ENCODE measurements around the gene PANK4. TPM values are rescaled to one million over a fixed set of nuclear protein-coding genes. Genes with fewer than 3 reads are reported as not detected.

PANK4 gene
- total RNA-seq, 2 donors from 2014 or later = 13.7 to 31.3 TPM

DNA sequence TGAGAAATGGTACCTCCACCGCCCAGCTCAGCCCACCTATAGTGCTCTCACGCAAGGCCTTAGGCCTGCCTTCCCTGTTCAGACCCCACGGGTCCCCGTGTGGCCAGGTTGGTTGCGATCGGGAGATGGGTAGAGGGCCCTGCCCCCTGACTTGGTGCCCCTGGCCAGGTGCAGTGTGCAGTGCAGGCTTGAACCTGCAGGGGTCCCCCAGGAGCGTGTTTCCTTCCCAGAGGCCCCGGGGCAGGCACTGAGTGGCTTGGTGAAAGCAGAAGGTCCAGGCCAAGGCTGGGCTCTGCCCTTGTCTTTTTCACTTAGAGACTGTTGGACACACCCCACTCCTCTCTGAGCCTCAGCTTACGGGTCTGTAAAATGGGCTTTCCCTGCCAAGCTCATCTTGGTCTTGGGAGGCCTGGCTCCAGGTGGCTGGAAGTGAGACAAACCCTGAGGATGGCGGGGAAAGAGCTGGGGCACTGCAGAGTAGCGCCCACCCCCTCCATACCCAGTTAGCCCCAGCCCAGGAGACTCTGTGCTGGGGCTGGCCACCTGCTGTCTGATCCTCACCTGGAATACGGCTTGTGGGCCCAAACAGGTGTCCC, 13.0 kb upstream of the PANK4 start:
- no peaks in the 10 kb centered on the region for H3K36me3 ChIP-seq (replicated peaks in 1 of 2; ENCODE audit: insufficient read depth in 1 of 2, low read depth in 2 of 2)
- intact Hi-C loops (cut with DNase I) = loop anchor here (5.0 to 10.0 kb wide), 2 partner anchors 45 to 122 kb away; partner anchors contain the start of gene PRXL2B
- no peak for ATAC-seq
- H3K4me1 ChIP-seq = no peaks in the 10 kb centered on the region
- TF ChIP-seq, protein P1, sequence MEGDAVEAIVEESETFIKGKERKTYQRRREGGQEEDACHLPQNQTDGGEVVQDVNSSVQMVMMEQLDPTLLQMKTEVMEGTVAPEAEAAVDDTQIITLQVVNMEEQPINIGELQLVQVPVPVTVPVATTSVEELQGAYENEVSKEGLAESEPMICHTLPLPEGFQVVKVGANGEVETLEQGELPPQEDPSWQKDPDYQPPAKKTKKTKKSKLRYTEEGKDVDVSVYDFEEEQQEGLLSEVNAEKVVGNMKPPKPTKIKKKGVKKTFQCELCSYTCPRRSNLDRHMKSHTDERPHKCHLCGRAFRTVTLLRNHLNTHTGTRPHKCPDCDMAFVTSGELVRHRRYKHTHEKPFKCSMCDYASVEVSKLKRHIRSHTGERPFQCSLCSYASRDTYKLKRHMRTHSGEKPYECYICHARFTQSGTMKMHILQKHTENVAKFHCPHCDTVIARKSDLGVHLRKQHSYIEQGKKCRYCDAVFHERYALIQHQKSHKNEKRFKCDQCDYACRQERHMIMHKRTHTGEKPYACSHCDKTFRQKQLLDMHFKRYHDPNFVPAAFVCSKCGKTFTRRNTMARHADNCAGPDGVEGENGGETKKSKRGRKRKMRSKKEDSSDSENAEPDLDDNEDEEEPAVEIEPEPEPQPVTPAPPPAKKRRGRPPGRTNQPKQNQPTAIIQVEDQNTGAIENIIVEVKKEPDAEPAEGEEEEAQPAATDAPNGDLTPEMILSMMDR (IDR thresholded peaks at IDR 0.05) = peak in 4 of 7 experiments; percentile 5 to 18 (median 8)
- no peak for TF ChIP-seq POLR2A (IDR thresholded peaks at IDR 0.05)
- no peak overlapping the region for H3K27ac ChIP-seq
- no peaks in the 10 kb centered on the region for H3K9me3 ChIP-seq
- H3K27me3 ChIP-seq = peaks cover 0 to 4% of the 10 kb centered on the region in 2 donors
- H3K4me3 ChIP-seq = no peak overlapping the region
- DNase-seq = no peak
- 53 to 82% methylated on average over 3 to 12 of the region's 12 CpGs for WGBS, 2 donors

- H3K27ac ChIP-seq = no peak overlapping the region
- intact Hi-C loops (cut with DNase I) = loop anchor here (5.0 to 10.0 kb wide), 2 partner anchors 46 to 122 kb away; partner anchors contain the start of gene PRXL2B
- no peaks in the 10 kb centered on the region for H3K36me3 ChIP-seq (replicated peaks in 1 of 2; ENCODE audit: insufficient read depth in 1 of 2, low read depth in 2 of 2)
- H3K4me1 ChIP-seq = no peaks in the 10 kb centered on the region
- TF ChIP-seq POLR2A (IDR thresholded peaks at IDR 0.05) = no peak
- TF ChIP-seq, protein P1 (IDR thresholded peaks at IDR 0.05) = no peak
- DNase-seq (no peak), ATAC-seq (no peak)
- WGBS, 2 donors = 76 to 89% methylated on average over 2 to 8 of the region's 8 CpGs
- no peak overlapping the region for H3K4me3 ChIP-seq
- peaks cover 0 to 4% of the 10 kb centered on the region in 2 donors for H3K27me3 ChIP-seq
- no peaks in the 10 kb centered on the region for H3K9me3 ChIP-seq
These were observed 12.5 kb upstream of the PANK4 start for GRCh38 chr1:2538872-2539271.

GRCh38 chr1:2538376-2538775, 12.0 kb upstream of the PANK4 start:
- H3K36me3 ChIP-seq (replicated peaks in 1 of 2; ENCODE audit: insufficient read depth in 1 of 2, low read depth in 2 of 2) = no peaks in the 10 kb centered on the region
- no peaks in the 10 kb centered on the region for H3K9me3 ChIP-seq
- H3K27ac ChIP-seq = no peak overlapping the region
- ATAC-seq (no peak), DNase-seq (no peak)
- H3K4me1 ChIP-seq = no peaks in the 10 kb centered on the region
- intact Hi-C loops (cut with DNase I) = loop anchor here (5.0 to 10.0 kb wide), 2 partner anchors 46 to 121 kb away; partner anchors contain the start of gene PRXL2B
- H3K4me3 ChIP-seq = no peak overlapping the region
- peaks cover 0 to 4% of the 10 kb centered on the region in 2 donors for H3K27me3 ChIP-seq
- TF ChIP-seq POLR2A (IDR thresholded peaks at IDR 0.05) = no peak
- TF ChIP-seq, protein P1 (IDR thresholded peaks at IDR 0.05) = no peak
- WGBS, 2 donors = 78 to 86% methylated on average over 3 to 4 of the region's 4 CpGs

GRCh38 chr1:2537784-2538115, 11.4 kb upstream of the PANK4 start:
- intact Hi-C loops (cut with DNase I) = loop anchor here (5.0 to 10.0 kb wide), 2 partner anchors 47 to 120 kb away; partner anchors contain the start of gene PRXL2B
- Histone ChIP-seq H3K4me3 (no peak overlapping the region), H3K9me3 (no peaks in the 10 kb centered on the region), H3K27me3 (peaks cover 0 to 4% of the 10 kb centered on the region in 2 donors), H3K36me3 (replicated peaks in 1 of 2; ENCODE audit: insufficient read depth in 1 of 2, low read depth in 2 of 2) (no peaks in the 10 kb centered on the region), H3K27ac (no peak overlapping the region), H3K4me1 (no peaks in the 10 kb centered on the region)
- DNase-seq = no peak
- ATAC-seq = no peak
- 79% methylated on average over 9 of the region's 9 CpGs; no CpG with 5 or more reads in 1 of the 2 donors for WGBS, 2 donors
- TF ChIP-seq, protein P1 (IDR thresholded peaks at IDR 0.05) = no peak
- no peak for TF ChIP-seq POLR2A (IDR thresholded peaks at IDR 0.05)

GRCh38 chr1:2535981-2536380, 9.6 kb upstream of the PANK4 start:
- ATAC-seq (no peak), DNase-seq (no peak)
- TF ChIP-seq POLR2A (IDR thresholded peaks at IDR 0.05) = no peak
- TF ChIP-seq, protein P1 (IDR thresholded peaks at IDR 0.05) = no peak
- Histone ChIP-seq H3K27me3 (peaks cover 0 to 2% of the 10 kb centered on the region in 2 donors), H3K4me1 (peaks cover 7% of the 10 kb centered on the region), H3K4me3 (no peak overlapping the region), H3K9me3 (no peaks in the 10 kb centered on the region), H3K27ac (no peak overlapping the region), H3K36me3 (replicated peaks in 1 of 2; ENCODE audit: insufficient read depth in 1 of 2, low read depth in 2 of 2) (no peaks in the 10 kb centered on the region)
- WGBS, 2 donors = 81 to 85% methylated on average over 6 to 9 of the region's 9 CpGs
- intact Hi-C loops (cut with DNase I) = loop anchor here (5.0 to 10.0 kb wide), 2 partner anchors 49 to 119 kb away; partner anchors contain the start of gene PRXL2B

All from body of pancreas (tissue), 4 donors.